GM10847 (cell line): ENCODE measurements around the gene KIF7.

ENCODE experiments used
- POLR2A ChIP-seq: IDR thresholded peaks from 2 replicates; pipeline ENCODE4 v1.6.1; 2011; ENCODE audit not compliant: insufficient read length; ENCODE audit errors: extremely low read depth

KIF7 gene

DNA sequence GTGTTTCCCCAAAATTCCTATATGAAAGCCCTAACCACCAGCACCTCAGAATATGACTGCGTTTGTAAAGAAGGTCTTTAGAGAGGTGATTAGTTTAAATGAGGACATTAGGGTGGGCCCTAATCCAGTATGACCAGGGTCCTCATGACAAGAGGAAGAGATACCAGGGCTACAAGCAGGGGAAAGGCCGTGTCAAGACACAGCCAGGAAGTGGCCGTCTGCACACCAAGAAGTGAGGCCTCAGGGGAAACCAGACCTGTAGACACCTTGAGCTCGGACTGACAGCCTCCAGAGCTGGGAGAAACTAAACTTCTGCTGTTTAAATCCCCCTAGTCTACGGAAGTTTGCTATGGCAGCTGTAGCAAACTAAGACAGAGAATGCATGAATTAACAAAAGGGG lies 14.2 kb downstream of the KIF7 start:
- no peak for TF ChIP-seq POLR2A

DNA sequence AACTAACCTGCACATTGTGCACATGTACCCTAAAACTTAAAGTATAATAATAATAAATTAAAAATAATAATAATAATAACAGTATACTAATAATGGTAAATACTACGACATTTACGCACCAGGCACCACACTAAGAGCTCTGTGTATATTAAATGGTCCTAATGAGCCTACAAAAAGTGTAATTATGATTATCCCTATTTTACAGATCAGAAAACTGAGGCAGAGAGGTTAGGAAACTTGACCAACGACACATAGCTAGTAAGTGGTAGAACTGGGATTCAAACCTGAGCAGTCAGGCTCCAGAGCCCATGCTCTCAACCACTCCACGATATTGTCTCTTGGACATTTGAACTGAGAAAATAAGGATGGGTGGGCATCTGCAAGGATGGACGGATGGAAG lies 15.0 kb downstream of the KIF7 start:
- TF ChIP-seq POLR2A: no peak

DNA sequence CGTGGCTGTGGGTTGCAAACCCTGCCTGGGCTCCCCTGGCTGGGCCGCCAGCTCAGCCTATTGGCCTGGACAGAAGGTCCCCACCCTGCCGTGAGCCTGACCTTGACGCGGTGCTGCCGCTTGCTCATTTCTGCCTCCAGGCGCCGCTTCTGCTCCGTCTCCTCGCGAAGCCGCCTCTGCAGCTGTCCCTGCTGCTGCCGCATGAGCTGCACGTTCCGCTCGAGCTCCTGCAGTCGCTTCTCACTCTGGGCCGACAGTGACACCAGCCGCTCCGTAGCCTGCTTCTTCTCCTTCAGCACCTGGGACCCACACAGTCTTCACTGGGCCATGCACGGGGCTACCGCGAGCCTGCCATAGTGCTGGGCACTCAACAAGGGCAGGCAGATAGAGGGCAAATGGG lies 21.7 kb downstream of the KIF7 start:
- no peak for TF ChIP-seq POLR2A

DNA sequence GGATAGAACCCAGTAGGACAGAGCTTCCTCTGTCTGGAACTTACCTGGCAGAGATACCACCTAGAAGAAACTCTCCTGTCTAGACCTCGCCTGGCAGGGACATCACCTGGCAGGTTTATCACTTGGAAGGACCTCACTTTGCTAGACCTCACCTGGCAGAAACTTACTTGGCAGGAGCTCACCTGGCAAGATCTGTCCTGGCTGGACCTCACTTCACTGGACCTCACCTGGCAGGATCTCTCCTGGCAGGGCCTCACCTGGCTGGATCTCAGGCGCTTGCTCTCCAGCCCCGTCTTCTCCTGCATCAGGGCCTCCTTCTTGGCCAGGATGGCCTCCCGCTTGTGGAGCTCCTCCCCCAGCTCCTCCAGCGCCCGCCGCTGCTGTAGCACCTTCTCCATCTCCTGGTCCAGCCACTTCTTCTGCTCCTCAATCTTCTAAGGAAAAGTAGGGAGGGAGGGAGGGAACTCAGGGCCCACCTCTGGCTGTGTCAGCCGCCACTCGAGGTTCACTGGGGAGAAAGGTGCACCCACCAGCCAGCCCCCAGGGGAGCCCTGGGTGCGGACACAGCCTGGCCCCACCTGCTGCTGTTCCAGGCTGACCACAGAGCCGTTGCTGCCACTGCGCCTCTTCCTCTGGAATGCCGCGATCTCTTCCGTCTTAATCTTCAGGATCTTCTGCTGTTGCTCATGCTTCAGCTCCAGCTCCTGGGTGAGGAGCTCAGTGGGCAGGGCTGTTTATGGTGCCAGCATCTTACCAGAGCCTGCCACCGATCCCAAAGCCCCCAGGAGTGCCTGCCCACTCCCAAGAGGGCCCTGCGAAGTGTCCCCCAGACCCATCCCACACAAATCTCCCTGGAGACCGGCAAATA lies 22.5 kb downstream of the KIF7 start:
- TF ChIP-seq POLR2A: no peak

DNA sequence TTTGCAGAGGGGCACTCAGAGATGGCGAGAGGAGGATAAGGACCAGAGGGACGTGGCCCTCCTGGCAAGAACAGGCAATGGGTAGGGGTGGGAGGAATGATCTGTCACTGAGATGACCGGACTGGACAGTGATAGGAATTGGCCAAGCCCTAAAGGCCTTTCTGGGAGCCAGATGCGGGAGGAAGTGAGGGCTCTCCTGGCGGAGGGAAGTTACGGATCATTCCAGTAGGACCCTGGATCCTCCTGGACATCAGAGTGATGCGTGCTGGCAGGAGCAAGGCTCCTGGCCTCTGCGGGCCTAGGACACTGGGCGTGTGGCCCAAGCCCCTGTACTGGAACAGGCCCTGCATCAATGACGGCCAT lies 23.4 kb downstream of the KIF7 start:
- TF ChIP-seq POLR2A: no peak

DNA sequence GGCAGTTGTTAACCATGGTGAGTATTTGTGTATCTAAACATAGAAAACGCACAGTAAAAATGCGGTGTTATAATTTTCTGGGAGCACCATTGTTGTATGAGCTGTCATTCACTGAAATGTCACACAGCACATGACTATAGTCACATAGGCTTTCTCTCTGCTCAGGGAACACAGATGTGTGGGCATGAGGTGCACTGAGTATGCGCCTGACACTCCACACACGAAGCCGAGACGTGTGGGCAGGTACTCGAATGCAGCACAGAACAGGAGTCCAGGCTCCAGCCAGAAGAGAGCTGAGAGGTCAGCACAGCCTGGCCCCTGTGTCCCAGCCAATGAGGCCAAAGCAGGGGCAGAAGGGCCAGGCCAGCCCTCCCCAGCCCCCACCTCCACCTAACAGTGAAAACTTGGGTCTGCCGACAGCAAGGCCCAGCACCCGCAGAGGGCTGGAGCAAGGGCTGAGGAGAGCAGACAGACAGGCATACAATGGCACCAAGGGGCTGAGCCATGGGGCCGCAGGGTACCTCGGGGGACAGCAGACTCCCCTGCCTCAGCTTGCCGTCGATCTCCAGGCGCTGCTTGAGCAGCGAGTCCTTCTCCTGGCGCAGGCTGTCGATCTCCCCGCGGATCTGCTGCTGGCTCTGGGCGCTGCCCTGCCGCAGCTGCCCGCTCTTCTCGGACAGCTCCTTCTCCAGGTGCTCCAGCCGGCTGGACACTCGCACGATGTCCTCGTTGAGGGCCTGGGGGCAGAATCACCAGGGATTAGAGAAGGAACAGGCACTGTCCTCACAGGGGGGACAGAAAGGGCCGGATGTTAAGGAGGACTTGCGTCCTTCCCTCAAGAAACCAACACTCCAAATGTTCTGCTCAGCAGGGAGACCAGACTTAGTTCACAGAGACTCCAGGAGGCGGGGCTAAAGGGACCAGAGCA lies 24.0 kb downstream of the KIF7 start:
- no peak for TF ChIP-seq POLR2A

DNA sequence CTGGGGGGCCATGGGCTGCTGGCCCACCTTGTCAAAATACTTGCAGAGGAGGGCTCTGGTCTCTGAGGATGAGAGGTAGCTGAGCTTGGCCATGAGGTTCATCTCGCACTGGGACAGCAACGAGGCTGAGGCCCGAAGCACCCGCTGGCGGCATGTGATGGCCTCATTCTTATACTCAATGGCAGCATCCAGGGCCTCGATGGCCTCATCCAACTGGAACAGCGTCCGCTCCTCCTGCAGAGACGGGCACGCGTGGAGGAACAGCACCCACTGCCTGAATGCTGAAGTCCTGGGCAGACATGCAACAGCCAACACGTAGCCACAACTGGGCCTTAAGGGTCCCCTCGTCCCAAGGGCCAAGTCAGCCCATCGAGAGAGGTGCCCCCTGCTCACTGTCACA lies 25.0 kb downstream of the KIF7 start:
- TF ChIP-seq POLR2A: no peak

DNA sequence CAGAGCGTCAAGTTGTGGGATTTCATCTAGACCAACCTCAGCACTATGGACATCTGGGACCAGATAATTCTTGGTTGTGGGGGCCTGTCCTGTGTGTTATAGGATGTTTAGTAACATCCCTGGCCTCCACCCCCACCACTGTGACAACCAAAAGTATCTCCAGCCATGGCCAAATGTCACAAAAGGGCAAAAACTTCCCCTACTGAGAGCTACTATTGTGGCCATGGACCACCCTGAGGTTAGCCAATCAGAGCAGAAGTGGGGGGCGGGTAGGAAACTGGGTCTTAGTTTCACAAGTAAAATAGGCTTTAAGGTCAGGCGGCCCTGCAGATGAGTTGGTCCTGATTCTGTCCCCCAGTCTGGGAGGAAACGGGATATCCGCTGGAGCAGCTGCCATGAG lies 25.4 kb downstream of the KIF7 start:
- TF ChIP-seq POLR2A: no peak

DNA sequence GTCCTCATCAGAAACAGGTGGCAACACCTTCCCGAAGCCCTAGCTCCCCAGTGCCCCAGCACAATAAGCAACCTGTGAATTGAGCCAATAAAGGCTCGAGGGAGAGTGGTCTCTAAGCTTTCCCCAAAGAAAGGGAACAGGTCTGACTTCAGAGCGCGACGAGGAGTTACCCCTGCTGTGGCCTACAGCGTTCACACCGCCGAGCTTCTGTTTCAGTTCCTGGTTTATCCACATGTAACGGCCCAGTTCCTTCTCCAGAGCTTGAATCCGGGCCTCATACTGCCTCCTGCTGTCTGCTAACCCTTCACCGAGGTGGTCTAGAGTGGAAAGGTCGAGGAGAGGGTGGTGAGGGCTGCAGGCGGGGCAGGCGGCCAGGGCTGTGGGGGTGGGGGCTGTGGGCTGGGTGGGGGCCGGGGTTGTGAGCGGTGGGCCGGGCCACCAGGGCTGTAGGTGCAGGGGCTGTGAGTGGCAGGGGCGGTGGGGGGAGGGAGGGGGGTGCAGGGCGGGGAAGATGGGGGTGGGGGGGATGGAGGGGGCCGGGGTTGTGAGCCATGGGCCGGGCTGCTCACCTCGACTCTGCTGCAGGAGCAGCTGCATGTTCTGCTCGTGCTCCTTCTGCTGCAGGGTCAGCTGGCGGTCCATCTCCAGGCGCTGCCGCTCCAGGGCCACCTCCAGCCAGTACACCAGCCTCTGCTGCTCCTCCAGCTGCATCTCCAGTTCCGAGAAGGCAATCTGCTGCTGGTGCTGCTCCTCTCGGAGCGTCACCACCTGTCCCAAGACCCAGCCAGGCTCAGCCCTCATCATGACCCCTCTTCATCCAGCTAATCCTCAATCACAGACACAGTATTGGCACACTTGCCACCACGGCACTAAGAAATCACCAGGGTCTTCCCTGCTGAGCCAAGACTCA lies 26.2 kb downstream of the KIF7 start:
- TF ChIP-seq POLR2A: no peak

DNA sequence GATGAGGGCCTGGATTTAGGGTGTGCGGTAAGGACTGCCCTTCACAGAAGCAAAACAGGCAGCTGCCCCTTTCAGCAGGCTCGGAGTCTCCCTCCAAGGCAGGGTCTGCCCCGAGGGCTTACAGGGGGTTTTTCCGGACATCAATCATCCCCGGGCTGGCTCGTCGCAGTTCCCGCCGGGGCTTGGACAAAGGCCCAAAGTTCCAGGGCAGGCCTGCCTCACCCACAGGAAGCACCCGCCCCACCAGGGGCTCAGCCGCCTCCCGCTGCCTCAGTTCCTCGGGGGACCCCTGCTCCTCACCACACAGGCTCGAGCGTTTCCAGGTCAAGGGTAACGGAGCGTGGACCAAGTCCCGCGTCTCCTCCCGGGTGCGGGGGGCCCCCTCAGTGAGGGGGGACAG lies 27.0 kb downstream of the KIF7 start:
- TF ChIP-seq POLR2A: no peak

DNA sequence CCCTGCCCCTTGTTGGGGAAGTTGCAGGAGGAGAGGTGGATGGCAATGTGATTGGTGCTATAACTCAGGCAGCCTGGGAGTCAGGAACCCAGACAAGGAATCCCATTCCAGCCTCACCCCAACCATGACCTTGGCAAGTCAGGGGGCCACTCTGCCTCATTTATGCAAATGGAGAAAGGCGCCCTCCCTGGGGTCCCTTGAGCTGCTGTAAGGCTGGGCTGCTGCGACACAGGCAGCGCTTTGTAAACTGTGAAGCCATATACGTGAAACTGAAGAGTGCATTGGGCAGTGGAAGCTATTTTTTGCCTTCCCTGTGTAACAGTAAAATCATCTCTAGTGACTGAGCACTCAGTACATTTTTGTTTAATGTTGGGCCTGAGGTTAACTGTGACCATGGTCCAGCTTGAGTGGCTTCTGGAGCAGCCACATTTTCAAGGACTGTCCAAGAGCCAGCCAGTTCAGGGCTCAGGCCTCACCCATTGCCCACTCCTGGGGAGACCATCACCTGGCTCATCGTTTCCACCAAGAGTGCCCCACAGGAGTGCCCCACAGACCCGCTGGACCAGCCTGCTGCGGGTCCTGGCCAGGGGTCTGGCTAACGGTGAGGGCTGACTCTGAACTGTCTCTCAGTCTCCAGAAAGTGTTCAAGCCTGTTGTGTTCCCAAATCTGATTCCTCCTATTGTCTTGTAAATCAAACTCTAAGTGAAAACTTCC lies 27.9 kb downstream of the KIF7 start:
- no peak for TF ChIP-seq POLR2A

DNA sequence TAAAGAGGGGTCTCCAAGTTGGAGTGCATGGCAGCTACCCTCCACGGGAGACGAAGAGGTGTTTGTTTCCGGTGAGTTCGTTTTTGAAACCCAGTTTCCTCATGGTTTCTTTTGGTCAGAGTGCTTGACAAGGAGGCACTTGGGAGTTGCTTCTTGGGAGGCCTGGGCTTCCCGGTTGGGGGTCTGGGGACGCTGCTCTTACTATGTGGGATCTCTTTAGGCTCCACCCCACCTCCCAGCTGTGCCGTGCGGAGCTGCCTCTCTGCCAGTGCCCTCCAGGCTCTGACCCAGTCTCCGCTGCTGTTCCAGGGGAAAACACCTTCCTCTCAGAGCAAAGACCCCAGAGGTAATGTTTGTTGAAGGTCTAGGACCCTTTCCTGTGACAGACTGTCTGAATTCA lies 29.6 kb downstream of the KIF7 start:
- TF ChIP-seq POLR2A: no peak

DNA sequence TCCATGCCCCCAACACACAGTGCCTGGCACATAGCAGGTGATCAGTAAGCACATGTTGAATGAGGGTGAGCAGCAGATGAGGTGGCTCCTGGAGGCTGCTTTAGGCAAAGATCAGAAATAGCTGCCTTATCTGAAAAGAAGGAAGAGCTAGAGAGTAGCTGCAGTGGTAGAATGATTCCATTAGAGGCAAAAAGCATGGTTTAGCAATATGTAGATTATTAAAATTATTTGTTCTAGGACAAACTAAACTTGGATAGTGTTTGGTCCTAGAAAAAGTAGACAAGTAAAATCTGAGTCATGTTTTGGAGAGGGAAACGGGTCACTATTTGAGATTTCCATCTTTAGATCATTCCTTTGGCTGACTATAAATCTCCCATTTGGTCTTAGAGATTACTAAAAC lies 32.1 kb downstream of the KIF7 start:
- no peak for TF ChIP-seq POLR2A

DNA sequence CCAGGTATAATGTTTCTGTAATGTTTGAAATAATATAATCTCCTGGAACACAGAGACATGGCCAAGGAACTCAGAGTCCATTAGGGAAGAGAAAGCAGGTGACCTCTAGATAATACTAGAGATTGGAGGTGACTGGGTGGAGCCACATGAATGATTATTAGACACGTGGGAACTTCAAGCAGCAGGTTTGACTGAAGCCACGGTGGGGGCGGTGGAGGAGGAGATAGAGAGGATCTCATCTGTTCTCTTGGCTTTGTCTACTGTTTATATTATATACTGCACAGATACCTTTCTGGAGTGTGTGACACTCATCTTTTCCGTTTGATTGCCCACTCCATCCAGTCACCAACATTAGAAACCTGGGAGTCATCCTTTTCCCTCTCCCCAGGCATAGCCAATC lies 33.7 kb downstream of the KIF7 start:
- TF ChIP-seq POLR2A: no peak

DNA sequence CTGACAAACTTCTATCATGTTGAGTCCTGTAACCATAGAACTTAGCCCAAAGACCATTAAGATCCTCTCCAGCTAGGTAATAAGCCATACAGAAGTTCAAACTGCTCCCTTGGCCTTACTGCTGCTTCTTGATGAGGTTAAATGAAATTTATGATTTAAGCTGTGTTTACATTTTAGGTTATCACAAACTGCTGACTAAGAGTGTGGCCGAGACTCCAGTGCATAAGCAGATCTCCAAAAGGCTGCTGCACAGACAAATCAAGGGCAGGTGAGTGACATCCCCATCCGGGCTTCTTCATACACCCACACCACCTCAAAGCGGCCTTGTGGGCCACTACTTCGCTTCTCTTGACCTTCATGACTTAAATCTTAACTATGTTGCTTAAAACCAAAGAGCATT lies 39.0 kb downstream of the KIF7 start:
- TF ChIP-seq POLR2A: no peak
